Right renal pelvis (tissue), 4 donors: Measurements from ENCODE around the gene SS18L1. TPM values are rescaled to one million over a fixed set of nuclear protein-coding genes. Genes with fewer than 3 reads are reported as not detected.

Experiments
- DNase-seq, 4 donors: peaks; one replicate each; pipeline ENCODE4 v3.0.0-alpha.2; 2013; ENCODE audit warnings: low read depth in 4 of 4, low spot score in 3 of 4, missing footprints in 1 of 4
- polyA plus RNA-seq, 4 donors: library from polyadenylated mRNA; unstranded; fragments of 120-200 nt; gene quantifications; one replicate each; pipeline ENCODE4 v1.2.1, GENCODE V29; 2013; ENCODE audit not compliant: insufficient read length in 4 of 4

The SS18L1 gene
- polyA plus RNA-seq, 4 donors, result 17.3 to 22.9 (median 20.1) TPM

- no peak for DNase-seq
Measured at GRCh38 chr20:62168890-62169435, 25.4 kb downstream of the SS18L1 start.

GRCh38 chr20:62170536-62170935, 27.0 kb downstream of the SS18L1 start:
- no peak for DNase-seq

DNA sequence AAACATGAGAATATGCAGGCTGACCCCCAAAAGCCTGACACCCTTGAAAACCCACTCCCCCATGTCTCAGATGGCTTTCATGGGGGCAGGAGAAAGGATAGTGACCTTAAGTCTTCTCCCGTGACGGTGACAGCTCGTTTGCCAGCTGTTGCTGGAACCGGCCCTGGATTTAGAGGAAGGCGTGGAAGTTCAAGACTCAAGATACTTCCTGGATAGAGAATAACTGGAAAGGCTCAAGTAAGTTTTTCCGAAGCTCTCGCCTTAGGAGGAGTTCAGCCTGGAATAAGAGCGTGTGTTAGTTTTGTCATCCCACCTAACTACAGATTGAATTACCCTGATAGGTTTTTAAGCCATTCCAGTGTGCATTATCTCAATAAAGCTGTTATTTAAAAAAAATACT, 27.7 kb downstream of the SS18L1 start:
- no peak for DNase-seq

GRCh38 chr20:62172666-62173065, 29.1 kb downstream of the SS18L1 start:
- no peak for DNase-seq

GRCh38 chr20:62174021-62174804, 30.6 kb downstream of the SS18L1 start:
- DNase-seq, result no peak

DNA sequence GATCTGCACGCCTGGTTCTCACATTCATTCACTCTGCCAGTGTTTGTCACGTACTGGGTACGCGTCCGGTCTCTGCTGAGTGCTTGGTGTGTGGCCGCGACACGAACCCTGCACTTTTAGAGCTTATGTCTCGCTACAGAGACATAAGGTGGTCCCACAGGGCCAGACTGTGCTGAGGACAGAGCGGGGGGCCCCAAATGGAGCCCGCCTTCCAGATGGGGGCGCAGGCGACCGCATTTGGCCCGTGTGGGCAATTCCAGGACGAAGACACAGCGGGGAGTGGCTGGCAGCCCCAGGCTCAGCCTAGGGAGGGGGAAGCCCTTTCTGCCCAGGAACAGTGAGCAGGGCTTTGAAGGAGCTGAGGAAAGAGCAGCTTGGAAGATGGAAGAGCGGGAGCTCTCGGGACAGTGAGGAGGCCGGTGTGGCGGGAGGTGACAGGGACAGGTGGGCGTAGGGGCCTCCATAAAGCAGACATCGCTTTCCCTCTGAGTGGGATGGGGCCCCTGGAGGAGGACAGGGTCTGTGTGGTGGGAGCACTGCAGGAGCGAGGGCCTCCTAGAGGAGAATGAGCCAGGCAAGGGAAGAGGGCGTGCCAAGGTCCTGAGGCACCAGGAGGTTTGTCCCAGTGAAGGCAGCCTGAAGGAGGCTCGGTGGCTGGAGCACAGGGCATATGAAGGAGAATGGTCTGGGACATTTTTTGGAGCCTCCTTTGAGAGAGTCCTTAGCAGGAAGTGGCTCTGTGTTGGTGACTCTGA, 31.5 kb downstream of the SS18L1 start:
- no peak for DNase-seq

- DNase-seq, result no peak
Measured at GRCh38 chr20:62175711-62176110, 32.1 kb downstream of the SS18L1 start.

DNA sequence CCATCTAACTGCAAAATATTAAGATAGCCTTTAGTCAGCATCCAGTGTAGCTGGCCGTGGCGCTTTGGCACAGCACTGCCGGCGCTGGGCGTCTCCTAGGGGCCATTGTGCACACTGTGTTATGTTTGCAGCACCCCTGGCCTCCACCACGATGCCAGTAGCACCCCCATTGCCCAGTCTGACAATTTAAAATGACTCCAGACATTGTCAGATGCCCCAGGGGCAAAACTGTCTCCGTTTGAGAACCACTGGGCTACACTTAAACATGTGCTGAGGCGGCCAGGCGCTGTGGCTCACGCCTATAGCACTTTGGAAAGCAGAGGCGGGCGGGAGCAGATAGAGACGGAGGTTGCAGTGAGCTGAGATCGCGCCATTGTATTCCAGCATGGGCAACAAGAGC, 33.3 kb downstream of the SS18L1 start:
- DNase-seq, result no peak

DNA sequence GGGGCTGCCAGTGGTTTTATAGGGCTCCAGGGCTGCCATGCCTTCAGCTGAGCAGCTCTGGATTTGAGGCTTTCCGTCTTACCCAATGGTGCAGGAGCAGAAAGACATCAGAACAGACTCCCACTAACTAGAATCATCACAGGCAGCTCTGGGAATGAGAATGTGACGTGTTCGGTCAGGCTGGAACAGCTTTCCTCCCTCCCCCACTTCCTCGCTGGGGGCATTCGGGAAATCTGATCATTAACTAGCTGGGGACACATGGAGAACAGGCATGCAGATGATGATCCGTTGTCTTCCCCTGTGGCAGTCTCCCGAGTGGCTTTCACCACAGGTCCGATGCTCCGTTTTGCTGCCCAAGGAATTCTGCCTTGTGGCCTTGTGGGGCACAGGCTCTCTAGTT, 33.7 kb downstream of the SS18L1 start:
- DNase-seq, result no peak

DNA sequence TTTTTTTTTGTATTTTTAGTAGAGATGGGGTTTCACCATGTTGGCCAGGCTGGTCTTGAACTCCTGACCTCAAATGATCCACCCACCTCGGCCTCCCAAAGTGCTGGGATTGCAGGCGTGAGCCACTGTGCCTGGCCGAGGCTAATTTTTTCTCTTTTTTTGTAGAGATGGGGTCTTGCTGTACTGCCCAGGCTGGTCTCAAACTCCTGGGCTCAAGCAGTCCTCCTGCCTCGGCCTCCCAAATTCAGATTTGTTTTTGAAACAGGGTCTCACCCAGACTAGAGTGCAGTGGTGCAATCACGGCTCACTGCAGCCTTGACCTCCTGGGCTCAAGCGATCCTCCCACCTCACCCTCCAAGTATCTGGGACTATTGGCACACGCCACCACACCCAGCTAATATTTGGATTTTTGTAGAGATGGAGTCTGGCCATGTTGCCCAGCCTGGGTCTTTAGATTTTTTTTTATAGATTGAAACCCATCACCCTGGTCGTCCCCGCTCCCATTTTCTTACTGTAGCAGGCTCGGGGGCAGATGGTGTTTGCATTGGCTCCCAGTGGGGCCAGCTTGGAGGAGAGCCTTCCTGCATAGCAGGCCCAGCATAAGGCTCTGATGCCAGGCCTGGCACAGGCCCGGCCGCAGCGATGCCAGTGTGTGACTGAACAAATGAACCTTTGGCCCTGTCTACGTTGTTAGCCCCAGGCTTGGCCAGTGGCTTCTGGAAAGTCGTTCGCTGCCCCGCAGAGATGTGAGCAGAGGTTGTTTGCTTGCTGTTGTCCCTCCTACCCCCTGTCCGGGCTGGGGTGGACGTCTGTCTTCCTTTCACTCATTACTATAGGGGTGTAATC, 35.0 kb downstream of the SS18L1 start:
- no peak for DNase-seq

GRCh38 chr20:62179162-62179504, 35.6 kb downstream of the SS18L1 start:
- DNase-seq, result no peak

GRCh38 chr20:62181808-62182207, 38.2 kb downstream of the SS18L1 start:
- no peak for DNase-seq

- peak; percentile 87 to 95 (median 90) for DNase-seq
Measured at GRCh38 chr20:62182469-62183425, 39.2 kb downstream of the SS18L1 start, which contains the start of gene MTG2. Gene MTG2, plus strand, starts transcription at chr20:62183028. Its CDS starts 10,393 bp downstream, at chr20:62193421.

GRCh38 chr20:62183426-62184142, 40.0 kb downstream of the SS18L1 start:
- no peak for DNase-seq

DNA sequence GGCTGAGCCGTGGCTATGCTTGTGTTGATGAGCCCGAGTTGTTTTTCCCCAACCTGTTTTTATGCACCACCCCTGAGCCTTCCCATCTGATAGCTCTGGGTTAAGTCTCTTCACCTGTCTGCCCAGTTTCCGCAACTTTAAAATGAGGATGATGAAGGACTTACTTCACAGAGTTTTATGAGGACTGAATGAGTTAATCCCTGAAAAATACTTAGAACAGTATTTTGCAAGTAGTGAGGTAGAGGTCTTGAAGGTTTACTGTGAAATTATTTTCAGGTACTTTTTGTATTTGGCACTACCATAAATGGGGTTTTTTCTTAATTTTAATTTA, 42.5 kb downstream of the SS18L1 start:
- no peak for DNase-seq

DNA sequence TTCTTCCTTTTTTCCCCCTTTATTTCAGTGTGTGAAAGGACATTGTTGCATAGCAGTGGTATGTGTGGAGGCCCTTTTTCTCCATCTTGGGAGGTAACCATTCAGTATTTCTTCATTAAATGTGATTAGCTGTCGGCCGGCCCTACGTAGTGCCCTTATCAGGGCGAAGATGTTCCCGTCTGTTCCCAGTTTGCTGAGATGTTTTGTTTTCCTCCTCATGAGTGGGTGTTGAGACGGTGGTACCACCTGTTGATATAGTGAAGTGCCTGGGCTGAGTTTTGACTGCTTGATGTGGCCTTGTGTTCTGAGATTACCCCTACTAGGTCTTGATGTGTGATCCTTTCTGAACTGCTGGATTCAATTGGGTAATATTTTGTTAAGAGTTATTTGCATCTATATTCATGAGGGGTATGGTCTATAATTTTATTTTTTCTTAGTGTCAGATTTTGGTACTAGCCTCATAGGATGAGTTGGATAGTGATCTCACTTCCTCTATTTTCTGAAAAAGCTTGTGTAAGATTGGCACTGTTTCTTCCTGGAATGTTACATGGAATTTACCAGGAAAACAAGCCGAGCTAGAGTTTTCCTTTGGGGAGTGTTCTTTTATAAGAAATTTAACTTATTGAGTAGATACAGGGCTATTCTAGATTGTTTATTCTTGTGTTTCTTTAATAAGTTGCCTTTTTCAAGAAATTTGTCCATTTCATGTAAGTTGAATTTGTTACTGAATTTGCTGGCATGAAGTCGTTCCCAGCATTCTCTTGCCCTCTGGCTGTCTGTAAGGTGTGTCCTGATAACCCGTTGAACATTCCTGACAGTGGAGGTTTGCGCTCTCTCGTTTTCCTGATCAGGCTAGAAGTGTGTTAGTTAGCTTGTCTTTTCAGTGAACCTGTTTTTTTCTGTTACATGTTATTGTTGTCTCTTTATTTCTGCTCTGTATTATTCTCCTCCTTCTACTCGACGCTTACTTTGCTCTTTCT, 43.6 kb downstream of the SS18L1 start:
- DNase-seq, result no peak

- DNase-seq, result no peak
Measured at GRCh38 chr20:62190639-62191411, 47.3 kb downstream of the SS18L1 start.
